ENCODE measurements around the gene SLC12A8. TPM values are rescaled to one million over a fixed set of nuclear protein-coding genes. Genes with fewer than 3 reads are reported as not detected.

Gene SLC12A8
- total and polyA plus RNA-seq, 9 of the 15 experiments (the other 6 are each of a cell fraction or from before 2014, with no cell fraction given) = 0.04 to 0.33 (median 0.09) TPM; not detected in 4

- ChIA-PET CTCF (ENCODE audit: low intra/inter-chr PET ratio) (interaction anchor here (0.8 to 1.1 kb wide), 2 partner anchors 287 to 435 kb away, joined by 3 to 4 read pairs; no protein-coding TSS in a partner anchor), POLR2A (interaction anchor here (0.6 kb wide), 2 partner anchors 407 to 746 kb away, joined by 3 read pairs; no protein-coding TSS in a partner anchor)
- H3K27ac ChIP-seq (ENCODE audit: extremely low read depth, low read depth, low read length) = no peak overlapping the region
- ATAC-seq = peak; percentile 82
- FAIRE-seq = peak; percentile 92
- DNase-seq (ENCODE audit: extremely low read depth in 1 of 4, low spot score in 3 of 4) = peak; percentile 46 to 71 (median 66)
- H2AFZ ChIP-seq (ENCODE audit: low read depth, low read length) = no peak overlapping the region
- WGBS (ENCODE audit: insufficient coverage, low coverage, missing lambda C conversion rate) = 27% methylated on average over 14 of the region's 14 CpGs
- BruUV-seq (replicated peaks) = no TSS peak
- no peaks in the 10 kb centered on the region for H3K9me1 ChIP-seq (ENCODE audit: control insufficient read depth, insufficient read depth, low read length)
- H3K9ac ChIP-seq (ENCODE audit: insufficient read depth in 1 of 2, low read depth in 2 of 2, low read length in 2 of 2) = no peak overlapping the region
- no peak overlapping the region for H3K4me2 ChIP-seq (ENCODE audit: insufficient read depth, low read length)
- H3K4me1 ChIP-seq (replicated peaks in 1 of 2; ENCODE audit: control insufficient read depth in 2 of 2, insufficient read depth in 2 of 2, low read length in 2 of 2) = peaks cover 7 to 10% of the 10 kb centered on the region in 2 experiments; a peak in 3 of 5 replicates
- H4K20me1 ChIP-seq (replicated peaks; ENCODE audit: control insufficient read depth, insufficient read depth, low read length) = no peaks in the 10 kb centered on the region
- intact Hi-C loops (cut with micrococcal nuclease) (loop anchor here (5.0 kb wide), 1 partner anchor 437 kb away; no protein-coding TSS in a partner anchor), in situ Hi-C loops (cut with MboI) (loop anchor here (25.0 kb wide), 1 partner anchor 437 kb away; the partner anchor contains the start of gene OSBPL11)
- H3K4me3 ChIP-seq = no peak overlapping the region
- peaks cover 0 to 9% of the 10 kb centered on the region in 2 experiments; a peak in 1 of 5 replicates for H3K27me3 ChIP-seq (ENCODE audit: control insufficient read depth in 2 of 2, insufficient read depth in 2 of 2, low read length in 2 of 2)
- no peaks in the 10 kb centered on the region for H3K36me3 ChIP-seq (ENCODE audit: control insufficient read depth, insufficient read depth, low read length)
- no peaks in the 10 kb centered on the region for H3K9me3 ChIP-seq (replicated peaks; ENCODE audit: control insufficient read depth, insufficient read depth, low read depth, low read length)
- H3K79me2 ChIP-seq (ENCODE audit: control insufficient read depth, insufficient read depth, low read length) = no peaks in the 10 kb centered on the region
- TF ChIP-seq USF1 (CRISPR knock-in tag; IDR thresholded peaks at IDR 0.05) = peak; percentile 50; the same call in 1 of the 2 replicates
- TF ChIP-seq, protein P1, sequence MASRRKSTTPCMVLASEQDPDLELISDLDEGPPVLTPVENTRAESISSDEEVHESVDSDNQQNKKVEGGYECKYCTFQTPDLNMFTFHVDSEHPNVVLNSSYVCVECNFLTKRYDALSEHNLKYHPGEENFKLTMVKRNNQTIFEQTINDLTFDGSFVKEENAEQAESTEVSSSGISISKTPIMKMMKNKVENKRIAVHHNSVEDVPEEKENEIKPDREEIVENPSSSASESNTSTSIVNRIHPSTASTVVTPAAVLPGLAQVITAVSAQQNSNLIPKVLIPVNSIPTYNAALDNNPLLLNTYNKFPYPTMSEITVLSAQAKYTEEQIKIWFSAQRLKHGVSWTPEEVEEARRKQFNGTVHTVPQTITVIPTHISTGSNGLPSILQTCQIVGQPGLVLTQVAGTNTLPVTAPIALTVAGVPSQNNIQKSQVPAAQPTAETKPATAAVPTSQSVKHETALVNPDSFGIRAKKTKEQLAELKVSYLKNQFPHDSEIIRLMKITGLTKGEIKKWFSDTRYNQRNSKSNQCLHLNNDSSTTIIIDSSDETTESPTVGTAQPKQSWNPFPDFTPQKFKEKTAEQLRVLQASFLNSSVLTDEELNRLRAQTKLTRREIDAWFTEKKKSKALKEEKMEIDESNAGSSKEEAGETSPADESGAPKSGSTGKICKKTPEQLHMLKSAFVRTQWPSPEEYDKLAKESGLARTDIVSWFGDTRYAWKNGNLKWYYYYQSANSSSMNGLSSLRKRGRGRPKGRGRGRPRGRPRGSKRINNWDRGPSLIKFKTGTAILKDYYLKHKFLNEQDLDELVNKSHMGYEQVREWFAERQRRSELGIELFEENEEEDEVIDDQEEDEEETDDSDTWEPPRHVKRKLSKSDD (conservative IDR thresholded peaks at IDR 0.05; ENCODE audit: low read length) = no peak
- TF ChIP-seq ZNF324 (CRISPR knock-in tag; IDR thresholded peaks at IDR 0.05) = no peak
- TF ChIP-seq TFAP4 (CRISPR knock-in tag; IDR thresholded peaks at IDR 0.05; ENCODE audit: borderline replicate concordance) = peak; percentile 71
- TF ChIP-seq MEIS2 (IDR thresholded peaks at IDR 0.05; ENCODE audit: partially characterized antibody) = no peak
- peak in 1 of 2 experiments; percentile 67; a peak in 3 of 4 replicates for TF ChIP-seq RAD21 (CRISPR knock-in tag; conservative IDR thresholded peaks at IDR 0.05 in 1 of 2, IDR thresholded peaks at IDR 0.05 in 1 of 2)
- no peak for TF ChIP-seq GTF2A2 (tag; IDR thresholded peaks at IDR 0.05)
- peak; percentile 70 for TF ChIP-seq CTCF (IDR thresholded peaks at IDR 0.05 in 2 of 3, conservative IDR thresholded peaks at IDR 0.05 in 1 of 3; ENCODE audit: insufficient read depth in 2 of 3, low read depth in 1 of 3, low read length in 3 of 3)
- TF ChIP-seq, protein P2, sequence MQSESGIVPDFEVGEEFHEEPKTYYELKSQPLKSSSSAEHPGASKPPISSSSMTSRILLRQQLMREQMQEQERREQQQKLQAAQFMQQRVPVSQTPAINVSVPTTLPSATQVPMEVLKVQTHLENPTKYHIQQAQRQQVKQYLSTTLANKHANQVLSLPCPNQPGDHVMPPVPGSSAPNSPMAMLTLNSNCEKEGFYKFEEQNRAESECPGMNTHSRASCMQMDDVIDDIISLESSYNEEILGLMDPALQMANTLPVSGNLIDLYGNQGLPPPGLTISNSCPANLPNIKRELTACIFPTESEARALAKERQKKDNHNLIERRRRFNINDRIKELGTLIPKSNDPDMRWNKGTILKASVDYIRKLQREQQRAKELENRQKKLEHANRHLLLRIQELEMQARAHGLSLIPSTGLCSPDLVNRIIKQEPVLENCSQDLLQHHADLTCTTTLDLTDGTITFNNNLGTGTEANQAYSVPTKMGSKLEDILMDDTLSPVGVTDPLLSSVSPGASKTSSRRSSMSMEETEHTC (IDR thresholded peaks at IDR 0.05) = peak; percentile 66
Measured at GRCh38 chr3:125150525-125151441, 61.8 kb downstream of the SLC12A8 start.
